OCI-LY1 (cell line): ENCODE measurements around the gene HOXC11.

ENCODE experiments used
- H2AFZ ChIP-seq: fragments of 200-600 bp; sonication (generic), shearing (Covaris generic); 2 replicates; pipeline ENCODE4 v1.6.0; 2014; ENCODE audit warnings: antibody characterized with exemption, mild to moderate bottlenecking, low read length
- H3F3A ChIP-seq: fragments of 200-600 bp; sonication (generic), shearing (Covaris generic); 2 replicates; pipeline ENCODE4 v1.6.0; 2014; ENCODE audit warnings: mild to moderate bottlenecking, antibody characterized with exemption, low read length, moderate library complexity; ENCODE audit not compliant: insufficient read depth
- H3K27ac ChIP-seq: fragments of 200-600 bp; sonication (generic); 2 replicates; pipeline ENCODE4 v1.5.1; 2014; ENCODE audit warnings: low read length, mixed run types, mild to moderate bottlenecking, low read depth; ENCODE audit not compliant: poor library complexity, severe bottlenecking
- H3K27me3 ChIP-seq: fragments of 200-600 bp; sonication (generic); 2 replicates; pipeline ENCODE4 v1.6.0; 2014; ENCODE audit warnings: antibody characterized with exemption, mild to moderate bottlenecking, low read length, moderate library complexity; ENCODE audit not compliant: insufficient read depth
- H3K36me3 ChIP-seq: fragments of 200-600 bp; sonication (generic); 2 replicates; pipeline ENCODE4 v1.6.1; 2014; ENCODE audit warnings: mild to moderate bottlenecking, antibody characterized with exemption, low read length, moderate library complexity, mixed read lengths; ENCODE audit not compliant: insufficient read depth
- H3K4me1 ChIP-seq: fragments of 200-600 bp; sonication (generic); 2 replicates; pipeline ENCODE4 v1.5.1; 2014; ENCODE audit warnings: mild to moderate bottlenecking, low read length, moderate library complexity; ENCODE audit not compliant: insufficient read depth, severe bottlenecking
- H3K4me2 ChIP-seq: fragments of 200-600 bp; sonication (generic), shearing (Covaris generic); 2 replicates; pipeline ENCODE4 v1.6.1; 2014; ENCODE audit warnings: low read length
- H3K4me3 ChIP-seq: fragments of 200-600 bp; sonication (generic); 2 replicates; pipeline ENCODE4 v1.5.1; 2014; ENCODE audit warnings: low read length, low read depth, mild to moderate bottlenecking, mixed read lengths; ENCODE audit not compliant: poor library complexity, severe bottlenecking
- H3K79me2 ChIP-seq: fragments of 200-600 bp; shearing (Covaris generic); 2 replicates; pipeline ENCODE4 v1.6.1; 2016; ENCODE audit warnings: mixed run types, low read length, mixed read lengths; ENCODE audit not compliant: insufficient read depth
- H3K9ac ChIP-seq: fragments of 200-600 bp; sonication (generic), shearing (Covaris generic); 2 replicates; pipeline ENCODE4 v1.6.1; 2014; ENCODE audit warnings: mild to moderate bottlenecking, low read length, mixed read lengths
- H3K9me2 ChIP-seq: fragments of 200-600 bp; sonication (generic), shearing (Covaris generic); 2 replicates; pipeline ENCODE4 v1.6.1; 2014; ENCODE audit warnings: low read depth, mild to moderate bottlenecking, low read length, mixed read lengths
- H3K9me3 ChIP-seq: fragments of 200-600 bp; shearing (Covaris generic); 2 replicates; pipeline ENCODE4 v1.6.1; 2014; ENCODE audit warnings: low read length, mixed read lengths
- H4K20me1 ChIP-seq: fragments of 200-600 bp; sonication (generic), shearing (Covaris generic); 2 replicates; pipeline ENCODE4 v1.6.0; 2016; ENCODE audit warnings: mild to moderate bottlenecking, low read length; ENCODE audit not compliant: insufficient read depth
- EZH2 ChIP-seq: fragments of 200-600 bp; sonication (generic), shearing (Covaris generic); IDR thresholded peaks from 2 replicates; pipeline ENCODE4 v1.8.0; 2017; ENCODE audit warnings: borderline replicate concordance, mixed run types, mild to moderate bottlenecking, antibody characterized with exemption, low read length, moderate library complexity, mixed read lengths
- TF ChIP-seq, protein P1 (sequence below): fragments of 200-600 bp; sonication (generic), shearing (Covaris generic); IDR thresholded peaks from 2 replicates; pipeline ENCODE4 v1.5.1; 2017; ENCODE audit warnings: mild to moderate bottlenecking, antibody characterized with exemption, low read length, moderate library complexity, mixed read lengths

HOXC11 gene

DNA sequence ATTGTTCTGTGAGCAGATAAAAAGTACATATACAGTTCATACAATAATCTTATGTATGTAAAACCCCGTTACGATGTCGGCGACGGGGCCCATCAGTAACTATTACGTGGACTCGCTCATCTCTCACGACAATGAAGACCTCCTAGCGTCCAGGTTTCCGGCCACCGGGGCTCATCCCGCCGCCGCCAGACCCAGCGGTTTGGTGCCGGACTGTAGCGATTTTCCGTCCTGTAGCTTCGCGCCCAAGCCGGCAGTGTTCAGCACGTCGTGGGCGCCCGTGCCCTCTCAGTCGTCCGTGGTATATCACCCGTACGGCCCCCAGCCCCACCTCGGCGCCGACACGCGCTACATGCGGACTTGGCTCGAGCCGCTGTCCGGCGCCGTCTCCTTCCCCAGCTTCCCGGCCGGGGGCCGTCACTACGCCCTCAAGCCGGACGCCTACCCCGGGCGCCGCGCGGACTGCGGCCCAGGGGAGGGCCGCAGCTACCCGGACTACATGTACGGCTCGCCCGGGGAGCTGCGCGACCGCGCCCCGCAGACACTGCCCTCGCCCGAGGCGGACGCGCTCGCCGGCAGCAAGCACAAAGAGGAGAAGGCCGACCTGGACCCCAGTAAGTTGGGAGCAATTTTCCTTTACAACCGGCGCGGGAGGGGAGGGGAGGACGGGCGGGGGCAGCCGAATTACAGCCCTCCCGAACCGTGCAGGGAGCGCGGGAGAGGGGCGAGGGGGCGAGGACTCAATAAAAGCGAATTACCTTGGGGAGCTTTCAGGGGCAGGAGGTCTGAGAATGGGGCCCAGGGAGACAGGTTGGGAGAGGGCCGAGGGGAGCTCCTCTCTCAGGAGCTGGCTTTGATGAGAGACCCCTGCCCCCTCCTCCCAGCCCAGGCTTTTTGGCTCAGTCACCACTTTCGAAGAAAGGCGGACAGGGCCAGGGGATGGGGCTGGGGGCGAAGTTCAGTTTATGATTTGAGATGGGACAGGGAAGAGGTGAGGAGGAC is 27.5 kb downstream of the HOXC11 start, which contains the start of gene HOXC9:
TSS of gene HOXC9 (plus strand) at position 46 of the 999 bp plus-strand sequence. CDS start at position 74, 28 bp downstream.
- H2AFZ ChIP-seq: no peak within 1 kb of the TSS
- no peak within 1 kb of the TSS for H3K9ac ChIP-seq
- no peaks in the 10 kb centered on the region for H3K9me3 ChIP-seq
- H3F3A ChIP-seq: no peaks in the 10 kb centered on the region
- H3K4me3 ChIP-seq: no peak within 1 kb of the TSS
- H3K27me3 ChIP-seq: peaks cover 16% of the 10 kb centered on the region; the same call in 1 of the 2 replicates
- H3K4me1 ChIP-seq: no peaks in the 10 kb centered on the region
- TF ChIP-seq, protein P1, sequence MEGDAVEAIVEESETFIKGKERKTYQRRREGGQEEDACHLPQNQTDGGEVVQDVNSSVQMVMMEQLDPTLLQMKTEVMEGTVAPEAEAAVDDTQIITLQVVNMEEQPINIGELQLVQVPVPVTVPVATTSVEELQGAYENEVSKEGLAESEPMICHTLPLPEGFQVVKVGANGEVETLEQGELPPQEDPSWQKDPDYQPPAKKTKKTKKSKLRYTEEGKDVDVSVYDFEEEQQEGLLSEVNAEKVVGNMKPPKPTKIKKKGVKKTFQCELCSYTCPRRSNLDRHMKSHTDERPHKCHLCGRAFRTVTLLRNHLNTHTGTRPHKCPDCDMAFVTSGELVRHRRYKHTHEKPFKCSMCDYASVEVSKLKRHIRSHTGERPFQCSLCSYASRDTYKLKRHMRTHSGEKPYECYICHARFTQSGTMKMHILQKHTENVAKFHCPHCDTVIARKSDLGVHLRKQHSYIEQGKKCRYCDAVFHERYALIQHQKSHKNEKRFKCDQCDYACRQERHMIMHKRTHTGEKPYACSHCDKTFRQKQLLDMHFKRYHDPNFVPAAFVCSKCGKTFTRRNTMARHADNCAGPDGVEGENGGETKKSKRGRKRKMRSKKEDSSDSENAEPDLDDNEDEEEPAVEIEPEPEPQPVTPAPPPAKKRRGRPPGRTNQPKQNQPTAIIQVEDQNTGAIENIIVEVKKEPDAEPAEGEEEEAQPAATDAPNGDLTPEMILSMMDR: no peak
- H4K20me1 ChIP-seq: no peaks in the 10 kb centered on the region
- H3K4me2 ChIP-seq: no peak within 1 kb of the TSS
- H3K36me3 ChIP-seq: no peaks in the 10 kb centered on the region
- no peaks in the 10 kb centered on the region for H3K79me2 ChIP-seq
- H3K9me2 ChIP-seq: no peaks in the 10 kb centered on the region
- no peak within 1 kb of the TSS for H3K27ac ChIP-seq

- Histone ChIP-seq H3F3A (no peaks in the 10 kb centered on the region), H3K4me2 (no peak overlapping the region), H4K20me1 (no peaks in the 10 kb centered on the region), H3K9me3 (no peaks in the 10 kb centered on the region), H3K27me3 (peaks cover 15% of the 10 kb centered on the region; the same call in 1 of the 2 replicates), H3K9ac (no peak overlapping the region), H3K9me2 (no peaks in the 10 kb centered on the region), H3K36me3 (no peaks in the 10 kb centered on the region), H3K27ac (no peak overlapping the region), H3K4me1 (peaks cover 6% of the 10 kb centered on the region), H3K79me2 (no peaks in the 10 kb centered on the region), H2AFZ (no peak overlapping the region), H3K4me3 (no peak overlapping the region)
- TF ChIP-seq, protein P1: no peak
- TF ChIP-seq EZH2: no peak
Observed at GRCh38 chr12:54001283-54002187, 28.6 kb downstream of the HOXC11 start.

GRCh38 chr12:54002278-54002914 is 29.5 kb downstream of the HOXC11 start:
- H3K27ac ChIP-seq: no peak overlapping the region
- H3K9me3 ChIP-seq: no peaks in the 10 kb centered on the region
- TF ChIP-seq, protein P1: no peak
- no peak for TF ChIP-seq EZH2
- H3K4me3 ChIP-seq: no peak overlapping the region
- no peak overlapping the region for H3K4me2 ChIP-seq
- peaks cover 6% of the 10 kb centered on the region for H3K4me1 ChIP-seq
- H3K9ac ChIP-seq: no peak overlapping the region
- no peaks in the 10 kb centered on the region for H3K79me2 ChIP-seq
- no peaks in the 10 kb centered on the region for H3F3A ChIP-seq
- no peaks in the 10 kb centered on the region for H4K20me1 ChIP-seq
- H2AFZ ChIP-seq: no peak overlapping the region
- H3K36me3 ChIP-seq: no peaks in the 10 kb centered on the region
- H3K27me3 ChIP-seq: peaks cover 6% of the 10 kb centered on the region; the same call in 1 of the 2 replicates
- no peaks in the 10 kb centered on the region for H3K9me2 ChIP-seq
